HG03060 (cell line): ENCODE results near the gene PAGE5.

ENCODE experiments used
- ATAC-seq: cut with Tn5 transposase; IDR thresholded peaks from one replicate; pipeline ENCODE4 v1.9.1; 2021; ENCODE audit warnings: low read depth, moderate number of reproducible peaks; ENCODE audit not compliant: unreplicated experiment

PAGE5 gene

GRCh38 chrX:55220119-55220794, at the start of gene PAGE5:
Gene PAGE5, plus strand, starts transcription at chrX:55220346. Its CDS starts 1,037 bp downstream, at chrX:55221383.
- ATAC-seq: no peak

- ATAC-seq: no peak
Measured at GRCh38 chrX:55187281-55187680, 32.9 kb upstream of the PAGE5 start.

- ATAC-seq: no peak
Measured at GRCh38 chrX:55196688-55197087, 23.5 kb upstream of the PAGE5 start.

GRCh38 chrX:55201930-55202579, 18.1 kb upstream of the PAGE5 start:
- no peak for ATAC-seq

GRCh38 chrX:55206162-55206941, 13.8 kb upstream of the PAGE5 start:
- no peak for ATAC-seq

- no peak for ATAC-seq
Measured at GRCh38 chrX:55210931-55211677, 9.0 kb upstream of the PAGE5 start.

GRCh38 chrX:55213381-55213780, 6.8 kb upstream of the PAGE5 start:
- ATAC-seq: no peak

GRCh38 chrX:55240788-55241340, 20.7 kb downstream of the PAGE5 start:
- ATAC-seq: no peak

- ATAC-seq: no peak
Measured at GRCh38 chrX:55253528-55253927, 33.4 kb downstream of the PAGE5 start.

GRCh38 chrX:55260806-55261205, 40.7 kb downstream of the PAGE5 start:
- ATAC-seq: no peak

GRCh38 chrX:55264816-55265215, 44.7 kb downstream of the PAGE5 start, which contains the start of gene PAGE3:
Gene PAGE3, minus strand, starts transcription at chrX:55264916. Its CDS starts 1,013 bp downstream, at chrX:55263903.
- ATAC-seq: no peak
